Measurements from ENCODE around the gene TULP4.
"Not testable (repeated sequence)": the region's sequence is repeated elsewhere in the genome, so short reads cannot be mapped to it uniquely, and the experiment has no call there.

TULP4 gene

DNA sequence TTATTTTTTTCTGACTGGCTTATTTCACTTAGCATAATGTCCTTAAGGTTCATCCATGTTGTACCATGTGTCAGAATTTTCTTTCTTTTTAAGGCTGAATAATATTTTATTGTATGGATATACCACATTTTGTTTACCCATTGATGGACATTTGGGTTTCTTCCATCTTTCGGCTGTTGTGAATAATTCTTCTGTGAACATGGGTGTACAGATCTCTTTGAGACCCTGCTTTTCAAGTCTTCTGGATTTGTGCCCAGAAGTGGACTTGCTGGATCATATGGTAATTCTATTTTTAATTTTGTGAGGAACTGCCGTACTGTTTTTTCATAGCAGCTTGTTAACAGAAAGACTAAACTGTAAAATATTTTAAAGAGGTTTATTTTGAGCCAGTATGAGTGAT lies 153.0 kb downstream of the TULP4 start:
- in situ Hi-C loops (cut with MboI; ENCODE audit: low sequenced_read_pairs, unreplicated experiment), result no loop called here
- DNase-seq (ENCODE audit: low spot score), result no peak
- TF ChIP-seq, protein P1, sequence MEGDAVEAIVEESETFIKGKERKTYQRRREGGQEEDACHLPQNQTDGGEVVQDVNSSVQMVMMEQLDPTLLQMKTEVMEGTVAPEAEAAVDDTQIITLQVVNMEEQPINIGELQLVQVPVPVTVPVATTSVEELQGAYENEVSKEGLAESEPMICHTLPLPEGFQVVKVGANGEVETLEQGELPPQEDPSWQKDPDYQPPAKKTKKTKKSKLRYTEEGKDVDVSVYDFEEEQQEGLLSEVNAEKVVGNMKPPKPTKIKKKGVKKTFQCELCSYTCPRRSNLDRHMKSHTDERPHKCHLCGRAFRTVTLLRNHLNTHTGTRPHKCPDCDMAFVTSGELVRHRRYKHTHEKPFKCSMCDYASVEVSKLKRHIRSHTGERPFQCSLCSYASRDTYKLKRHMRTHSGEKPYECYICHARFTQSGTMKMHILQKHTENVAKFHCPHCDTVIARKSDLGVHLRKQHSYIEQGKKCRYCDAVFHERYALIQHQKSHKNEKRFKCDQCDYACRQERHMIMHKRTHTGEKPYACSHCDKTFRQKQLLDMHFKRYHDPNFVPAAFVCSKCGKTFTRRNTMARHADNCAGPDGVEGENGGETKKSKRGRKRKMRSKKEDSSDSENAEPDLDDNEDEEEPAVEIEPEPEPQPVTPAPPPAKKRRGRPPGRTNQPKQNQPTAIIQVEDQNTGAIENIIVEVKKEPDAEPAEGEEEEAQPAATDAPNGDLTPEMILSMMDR (IDR thresholded peaks at IDR 0.05; ENCODE audit: borderline replicate concordance, control extremely low read depth, extremely low read depth, insufficient read depth, missing control alignments), result no peak

DNA sequence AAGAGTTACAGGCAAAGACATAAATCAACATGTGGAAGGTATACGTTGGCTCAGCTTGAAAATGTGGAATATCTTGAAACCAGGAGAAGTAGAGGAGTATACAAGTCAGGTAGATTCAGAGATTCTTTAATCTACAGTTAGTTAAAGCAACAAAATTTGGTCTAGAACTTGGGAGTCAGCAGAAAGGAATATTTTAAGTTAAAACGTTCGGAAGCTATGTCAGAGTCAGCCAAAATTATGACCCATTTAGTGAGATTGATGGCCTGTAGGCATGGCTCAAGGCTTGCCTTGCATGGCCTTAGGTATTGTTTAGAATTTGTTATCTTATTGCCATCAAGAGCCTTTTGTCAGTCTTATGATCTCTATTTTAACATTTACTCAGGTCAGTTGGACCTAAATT lies 153.5 kb downstream of the TULP4 start:
- TF ChIP-seq, protein P1 (IDR thresholded peaks at IDR 0.05; ENCODE audit: borderline replicate concordance, control extremely low read depth, extremely low read depth, insufficient read depth, missing control alignments), result no peak
- in situ Hi-C loops (cut with MboI; ENCODE audit: low sequenced_read_pairs, unreplicated experiment), result no loop called here
- DNase-seq (ENCODE audit: low spot score), result no peak

DNA sequence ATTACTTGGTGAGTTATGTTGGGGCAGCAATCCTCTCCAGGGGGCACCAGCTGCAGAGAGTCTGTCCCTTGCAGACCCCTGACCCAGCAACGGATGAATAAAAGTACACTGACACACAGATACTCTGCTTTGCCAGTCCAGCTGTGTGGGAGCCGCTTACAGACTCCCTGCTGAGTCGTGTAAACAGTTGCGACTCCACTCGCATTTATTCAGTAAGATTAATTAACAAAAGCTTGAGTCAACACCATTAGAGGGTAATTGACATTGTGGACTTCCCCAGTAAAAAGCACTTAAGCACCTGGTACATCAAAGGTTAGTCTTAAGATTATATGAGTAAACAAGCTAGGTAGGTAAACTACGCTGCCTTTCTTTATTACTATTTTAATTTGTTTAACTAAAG lies 155.7 kb downstream of the TULP4 start:
- DNase-seq (ENCODE audit: low spot score), result no peak
- in situ Hi-C loops (cut with MboI; ENCODE audit: low sequenced_read_pairs, unreplicated experiment), result no loop called here
- TF ChIP-seq, protein P1 (IDR thresholded peaks at IDR 0.05; ENCODE audit: borderline replicate concordance, control extremely low read depth, extremely low read depth, insufficient read depth, missing control alignments), result no peak

DNA sequence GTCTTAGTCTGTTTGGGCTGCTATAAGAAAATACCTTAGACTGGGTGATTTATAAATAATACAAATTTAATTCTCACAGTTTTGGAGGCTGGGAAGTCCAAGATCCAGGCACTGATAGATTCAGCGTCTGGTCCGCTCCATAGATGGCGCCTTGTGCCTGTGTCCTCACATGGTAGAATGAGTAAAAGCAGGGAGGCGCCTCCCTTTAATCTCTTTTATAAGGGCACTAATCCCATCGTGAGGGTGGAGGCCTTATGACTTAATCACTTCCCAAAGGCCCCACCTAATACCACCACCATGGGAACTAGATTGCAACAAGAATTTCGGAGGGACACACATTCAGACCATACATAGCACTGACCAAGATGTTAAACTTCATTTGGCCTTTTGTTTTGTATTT lies 156.4 kb downstream of the TULP4 start:
- in situ Hi-C loops (cut with MboI; ENCODE audit: low sequenced_read_pairs, unreplicated experiment), result no loop called here
- DNase-seq (ENCODE audit: low spot score), result no peak
- TF ChIP-seq, protein P1 (IDR thresholded peaks at IDR 0.05; ENCODE audit: borderline replicate concordance, control extremely low read depth, extremely low read depth, insufficient read depth, missing control alignments), result peak; percentile 3

DNA sequence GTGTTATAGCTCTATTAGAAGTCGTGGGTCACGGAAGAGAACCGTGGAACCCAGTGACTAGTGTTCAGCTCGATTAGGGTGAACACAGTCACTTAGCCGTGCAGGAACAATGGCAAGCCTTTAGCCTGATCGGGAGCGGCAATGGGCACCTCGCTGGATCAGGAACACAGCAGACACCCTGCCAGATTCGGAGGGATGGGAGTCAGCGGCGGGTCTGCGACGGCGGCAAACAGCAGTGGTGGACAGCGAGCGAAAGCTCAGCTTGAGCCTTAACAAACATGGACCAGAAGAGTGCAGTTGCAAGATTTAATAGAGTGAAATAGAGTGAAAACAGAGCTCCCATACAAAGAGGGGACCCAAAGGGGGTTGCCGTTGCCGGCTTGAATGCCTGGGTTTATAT lies 157.8 kb downstream of the TULP4 start:
- DNase-seq (ENCODE audit: low spot score); in situ Hi-C loops (cut with MboI; ENCODE audit: low sequenced_read_pairs, unreplicated experiment): not testable (repeated sequence)

DNA sequence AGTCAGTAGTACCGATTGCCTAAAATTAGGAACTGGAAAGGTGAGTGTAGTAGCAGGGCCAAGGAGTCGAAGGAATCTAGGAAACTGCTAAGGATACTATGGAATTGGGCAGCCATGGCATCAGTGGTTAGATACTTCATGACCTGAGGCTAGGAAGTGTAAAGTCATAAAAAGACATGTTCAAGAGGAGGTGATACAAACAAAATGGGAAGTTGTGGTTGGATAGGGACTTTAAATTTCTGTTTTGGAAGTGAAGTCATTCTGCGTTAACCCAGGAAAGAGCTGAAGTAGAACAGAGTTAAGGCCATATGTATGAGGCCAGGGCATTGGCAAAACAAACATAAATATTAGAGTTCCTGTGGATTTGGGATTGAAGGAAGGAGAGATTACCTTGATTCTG lies 159.1 kb downstream of the TULP4 start:
- TF ChIP-seq, protein P1 (IDR thresholded peaks at IDR 0.05; ENCODE audit: borderline replicate concordance, control extremely low read depth, extremely low read depth, insufficient read depth, missing control alignments), result no peak
- DNase-seq (ENCODE audit: low spot score), result peak; percentile 36
- in situ Hi-C loops (cut with MboI; ENCODE audit: low sequenced_read_pairs, unreplicated experiment), result no loop called here

DNA sequence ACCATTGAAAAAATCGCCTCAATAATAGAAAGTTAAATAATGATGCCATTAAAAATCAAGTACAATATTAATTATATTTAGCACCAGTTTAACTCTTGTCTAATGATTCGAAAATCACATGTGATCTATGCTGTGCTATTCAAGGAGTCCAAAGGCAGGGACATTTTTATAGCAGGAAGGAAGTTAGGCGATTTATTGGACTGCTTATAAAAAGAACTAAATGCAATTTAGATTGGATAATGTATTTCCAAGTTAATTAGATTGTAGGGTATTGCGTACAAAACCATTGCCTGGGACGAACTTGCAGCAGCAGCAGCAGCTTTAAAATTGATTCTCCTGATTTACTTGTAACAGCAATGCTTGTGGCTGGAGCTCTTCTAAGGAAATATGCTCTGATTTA lies 160.2 kb downstream of the TULP4 start:
- in situ Hi-C loops (cut with MboI; ENCODE audit: low sequenced_read_pairs, unreplicated experiment), result no loop called here
- TF ChIP-seq, protein P1 (IDR thresholded peaks at IDR 0.05; ENCODE audit: borderline replicate concordance, control extremely low read depth, extremely low read depth, insufficient read depth, missing control alignments), result no peak
- no peak for DNase-seq (ENCODE audit: low spot score)

All from GM13976 (cell line).